Stimulated activated CD8-positive, alpha-beta memory T cell treated with anti-CD3 and anti-CD28 coated beads, Interleukin-12 subunit alpha, Interleukin-12 subunit beta, amount 100 ng/mL, for 1 hour (primary cell): ENCODE measurements around the gene GSTO1.
"Not testable (repeated sequence)": the region's sequence is repeated elsewhere in the genome, so short reads cannot be mapped to it uniquely, and the experiment has no call there.

Experiments
- DNase-seq: peaks from one replicate; pipeline ENCODE4 v3.0.0-alpha.2; 2020; ENCODE audit warnings: low read depth

GSTO1 gene

DNA sequence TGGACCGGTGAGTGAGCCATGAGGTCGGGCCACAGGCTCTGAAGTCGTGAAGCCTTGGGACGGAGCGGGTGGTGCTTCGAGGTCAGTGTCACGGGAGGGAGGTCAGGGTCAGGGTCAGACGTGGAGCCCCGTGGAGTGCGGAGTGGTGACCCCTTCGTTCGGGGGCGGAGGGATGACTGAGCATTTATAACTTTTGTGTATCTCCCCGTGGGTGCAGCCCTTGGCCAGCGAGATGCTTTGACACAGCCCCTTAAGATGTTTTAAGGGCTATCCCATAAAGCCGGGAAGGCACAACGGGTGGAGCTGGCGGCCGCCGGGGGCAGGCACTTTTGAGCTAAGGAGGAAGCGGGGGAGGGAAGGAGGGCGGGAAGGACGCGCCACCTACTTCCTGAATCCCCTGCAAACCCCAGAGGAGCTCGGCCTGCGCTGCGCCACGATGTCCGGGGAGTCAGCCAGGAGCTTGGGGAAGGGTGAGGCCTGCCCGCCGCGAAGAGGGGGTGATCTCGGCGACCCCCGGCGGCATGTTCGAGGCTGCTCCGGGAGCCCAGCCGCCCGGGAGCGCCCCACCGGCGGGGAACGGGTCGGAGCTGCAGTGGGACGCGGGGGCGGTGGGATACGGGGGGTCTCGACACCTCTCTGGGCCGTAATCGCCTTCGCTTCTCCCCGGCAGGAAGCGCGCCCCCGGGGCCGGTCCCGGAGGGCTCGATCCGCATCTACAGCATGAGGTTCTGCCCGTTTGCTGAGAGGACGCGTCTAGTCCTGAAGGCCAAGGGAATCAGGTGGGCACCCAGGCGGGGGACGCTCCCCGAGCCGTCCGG is at the start of gene GSTO1:
Gene GSTO1, plus strand, starts transcription at position 400 of the 818 bp plus-strand sequence. Its CDS starts 37 bp downstream, at position 437.
- peak; percentile 38 for DNase-seq

DNA sequence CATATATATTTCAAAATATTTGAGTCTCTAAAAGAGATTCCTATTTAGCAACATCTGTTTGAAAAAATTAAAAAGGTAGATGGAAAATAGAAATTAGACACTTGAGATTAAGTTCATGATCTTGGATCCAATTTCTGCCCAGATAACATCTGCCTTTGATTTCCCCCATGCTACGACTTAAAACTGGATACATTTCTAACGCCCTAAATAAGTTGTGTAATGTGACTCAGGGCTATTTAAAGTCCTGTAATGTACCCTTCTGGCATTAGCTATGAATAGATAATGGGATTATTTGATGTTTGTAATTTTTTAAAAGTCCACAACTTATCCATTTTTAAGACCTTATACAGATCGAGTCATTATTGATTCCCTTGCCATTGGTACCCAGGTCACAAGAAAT is 46.0 kb upstream of the GSTO1 start:
- DNase-seq: no peak

DNA sequence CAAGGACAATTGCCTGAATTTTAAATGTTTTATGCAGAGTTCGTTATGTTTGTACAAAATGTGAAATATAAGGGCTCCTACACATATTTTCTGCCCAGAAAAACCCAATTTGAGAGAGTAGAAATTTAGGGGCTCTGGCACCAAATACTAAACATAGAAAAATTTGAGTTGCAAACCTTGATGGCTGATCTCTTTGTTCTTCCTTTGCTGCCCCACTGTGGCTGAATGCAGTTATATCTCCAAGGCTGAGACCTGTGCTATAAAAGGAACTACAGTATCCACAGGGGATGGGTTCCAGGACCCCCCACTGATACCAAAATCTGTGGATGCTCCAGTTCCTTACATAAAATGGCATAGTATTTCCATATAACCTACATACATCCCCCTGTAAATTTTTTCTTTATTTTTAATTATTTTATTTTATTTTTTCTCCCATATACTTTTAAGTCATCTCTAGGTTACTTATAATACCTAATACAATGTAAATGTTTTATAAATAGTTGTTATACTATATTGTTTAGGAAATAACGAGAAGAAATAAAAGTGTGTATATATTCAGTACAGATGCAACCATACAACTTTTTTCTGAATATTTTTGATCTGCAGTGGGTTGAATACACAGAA is 45.0 kb upstream of the GSTO1 start:
- peak; percentile 8 for DNase-seq

DNA sequence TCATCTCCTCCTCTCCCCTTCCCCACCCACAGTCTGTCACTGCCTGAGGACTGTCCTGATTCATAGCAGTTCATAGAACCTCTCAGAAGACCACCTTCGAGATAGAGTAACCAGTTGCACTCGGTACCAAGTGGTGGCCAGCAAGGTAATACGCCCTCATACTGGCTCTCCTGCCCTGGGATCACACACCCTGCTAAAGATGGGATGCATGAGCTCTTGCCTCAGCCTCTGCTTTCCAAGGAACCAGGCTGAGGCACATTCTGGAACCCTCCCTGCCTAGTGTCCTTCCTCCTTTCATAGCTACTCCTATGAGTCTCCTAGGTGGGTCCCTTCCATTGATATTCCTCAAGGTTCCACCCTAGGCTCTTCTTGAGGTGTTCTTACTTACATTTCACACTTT is 38.1 kb upstream of the GSTO1 start:
- no peak for DNase-seq

DNA sequence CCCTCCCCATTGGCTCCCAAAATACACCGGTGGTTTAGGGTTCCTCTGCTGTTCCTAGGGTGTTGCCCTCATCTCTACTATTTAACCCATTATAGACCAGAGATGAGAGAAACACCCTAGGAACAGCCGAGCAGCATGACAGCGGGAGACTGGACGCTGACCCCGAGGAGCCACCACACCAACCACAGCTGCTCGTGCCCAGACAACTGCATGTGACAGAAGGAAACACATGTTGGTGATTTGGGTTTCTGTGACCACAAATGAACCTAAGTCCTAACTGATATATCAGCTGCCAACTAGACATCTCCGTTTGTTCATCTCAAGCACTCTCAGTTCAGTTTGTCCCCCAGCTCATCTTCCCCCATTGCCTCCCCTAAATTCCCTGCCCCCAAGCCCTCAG is 35.9 kb upstream of the GSTO1 start:
- DNase-seq: no peak

DNA sequence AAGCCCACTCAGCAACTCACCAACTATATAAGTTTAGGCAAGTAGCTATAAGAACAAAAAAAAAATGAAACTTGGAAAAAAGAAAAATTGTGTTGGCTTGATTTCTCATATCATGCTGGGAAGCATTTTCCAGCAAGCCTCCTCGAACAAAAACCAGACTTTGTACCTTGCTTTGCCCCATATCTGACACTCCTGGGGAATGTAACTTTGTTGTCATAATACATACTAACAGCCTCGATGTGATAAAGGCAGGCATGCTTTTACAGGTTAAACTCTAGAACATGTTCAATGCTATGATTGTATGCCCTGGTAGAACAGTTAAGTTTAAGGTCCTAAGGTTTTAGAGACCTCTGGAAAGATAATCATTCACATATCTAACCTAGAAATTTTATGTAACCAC is 34.2 kb upstream of the GSTO1 start:
- no peak for DNase-seq

DNA sequence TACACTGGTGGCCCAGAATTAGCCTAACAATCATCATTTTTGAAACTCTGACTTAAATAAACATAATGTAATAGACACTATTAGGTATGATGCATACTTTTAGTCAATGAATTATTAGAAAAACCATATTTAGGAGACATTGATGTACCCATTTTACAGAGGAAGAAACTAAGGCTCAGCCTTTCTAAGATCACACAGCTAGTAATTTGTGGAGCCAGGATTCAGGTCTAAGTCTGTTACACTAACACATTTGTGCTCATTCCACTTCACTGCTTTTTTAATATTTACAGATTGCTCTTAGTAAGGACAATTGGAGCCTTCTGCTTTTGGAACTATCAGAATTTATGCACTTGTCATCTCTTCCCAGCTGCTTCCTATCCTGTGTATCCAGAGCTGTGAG is 31.4 kb upstream of the GSTO1 start:
- no peak for DNase-seq

DNA sequence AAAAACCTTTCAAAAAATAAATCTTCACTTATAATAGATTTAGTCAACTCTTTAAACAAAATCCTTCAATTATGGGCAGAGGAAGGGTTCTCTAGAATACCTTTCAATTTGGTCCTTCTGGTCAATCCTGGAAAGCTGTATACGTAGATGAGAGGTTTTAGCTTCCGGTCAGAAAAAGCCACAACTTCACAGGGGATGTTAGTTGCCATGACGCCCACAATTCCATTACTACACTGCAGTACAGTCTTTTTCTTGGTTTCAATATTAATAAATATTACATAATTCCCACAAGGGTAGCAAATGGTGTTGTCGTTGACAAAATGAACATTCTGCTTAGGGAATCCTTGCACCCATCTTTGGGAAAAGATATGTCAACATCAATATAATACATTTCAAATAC is 24.2 kb upstream of the GSTO1 start:
- DNase-seq: no peak

DNA sequence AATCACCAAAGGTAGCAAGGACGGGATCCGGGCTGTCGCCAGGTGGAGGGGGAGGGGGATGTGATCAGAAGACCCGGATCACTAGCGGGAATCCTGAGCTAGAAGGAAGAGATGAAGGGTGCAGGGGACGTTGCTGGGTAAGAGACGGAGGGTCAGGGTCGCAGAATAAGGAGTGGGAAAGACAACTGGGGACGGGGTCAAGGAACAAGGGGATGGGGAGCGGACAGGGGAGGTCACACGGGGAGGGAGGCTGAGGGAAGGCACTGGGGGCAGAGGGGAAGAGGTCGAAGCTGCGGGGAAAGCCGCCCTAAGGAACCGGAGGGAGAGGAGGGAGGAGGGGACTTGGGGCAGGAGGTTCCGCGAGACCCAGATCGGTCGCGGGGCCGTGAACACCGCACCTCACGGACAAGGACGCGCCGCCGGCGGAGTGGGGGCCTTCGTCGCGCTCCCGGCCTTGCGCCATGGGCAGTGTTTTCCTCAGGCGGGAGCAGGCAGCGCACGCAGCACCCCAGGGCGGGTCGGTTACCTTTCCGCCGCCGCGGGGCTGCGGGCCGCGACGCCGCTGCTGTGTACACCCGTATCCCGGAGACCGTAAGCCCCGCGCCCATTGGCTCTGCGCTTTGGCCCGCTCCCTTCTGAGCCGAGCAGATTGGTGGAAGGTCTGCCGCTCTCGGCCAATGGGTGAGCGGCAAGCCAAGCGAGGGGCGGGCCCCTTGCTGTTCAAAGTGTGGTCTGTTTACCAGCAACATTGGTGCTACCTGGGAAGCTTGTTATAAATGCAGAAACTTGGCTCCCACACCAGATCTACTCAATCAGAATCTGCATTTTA is 22.7 kb upstream of the GSTO1 start, which contains the start of gene CFAP43:
Gene CFAP43, minus strand, starts transcription at position 581 of the 829 bp plus-strand sequence. Its CDS starts 118 bp downstream, at position 463.
- DNase-seq: peak; percentile 98

DNA sequence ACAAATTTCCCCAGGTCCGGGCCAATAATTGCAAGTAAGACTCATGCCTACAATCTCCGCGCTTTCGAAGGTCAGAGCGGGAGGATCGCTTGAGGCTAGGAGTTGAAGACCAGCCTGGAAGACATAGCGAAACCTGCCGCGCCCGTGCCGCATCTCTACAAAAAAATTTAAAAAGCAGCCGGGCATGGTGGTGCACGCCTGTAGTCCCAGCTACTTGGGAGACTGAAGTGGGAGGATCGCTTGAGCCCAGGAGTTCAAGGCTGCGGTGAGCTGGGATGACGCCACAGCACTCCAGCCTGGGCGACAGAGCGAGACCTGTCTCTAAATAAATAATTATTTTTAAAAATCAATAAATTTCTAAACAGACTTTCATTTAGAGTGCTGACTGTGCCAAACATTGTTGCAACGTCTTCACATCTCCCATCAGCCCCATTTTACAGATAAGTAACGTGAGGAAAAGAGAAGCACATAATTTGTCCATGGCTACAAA is 22.0 kb upstream of the GSTO1 start:
- no peak for DNase-seq

DNA sequence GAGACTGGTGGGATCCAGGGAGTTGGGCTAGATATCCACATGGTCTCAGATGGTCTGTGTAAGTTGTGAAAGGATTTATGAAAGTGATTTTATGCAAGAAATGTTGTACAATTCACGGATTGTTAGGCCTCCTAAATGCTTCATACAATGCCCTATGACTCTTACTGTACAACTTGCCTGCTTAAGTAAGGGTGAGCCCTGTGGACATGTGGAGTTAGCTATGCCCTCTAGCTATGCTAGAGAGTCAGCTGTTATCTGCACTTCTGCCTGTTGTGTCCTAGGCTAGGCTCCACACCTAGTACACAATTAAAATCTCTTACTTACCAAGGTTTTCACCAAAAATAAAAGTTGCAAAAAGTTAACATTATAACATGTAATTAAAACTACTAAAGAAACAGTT is 20.9 kb upstream of the GSTO1 start:
- DNase-seq: no peak

DNA sequence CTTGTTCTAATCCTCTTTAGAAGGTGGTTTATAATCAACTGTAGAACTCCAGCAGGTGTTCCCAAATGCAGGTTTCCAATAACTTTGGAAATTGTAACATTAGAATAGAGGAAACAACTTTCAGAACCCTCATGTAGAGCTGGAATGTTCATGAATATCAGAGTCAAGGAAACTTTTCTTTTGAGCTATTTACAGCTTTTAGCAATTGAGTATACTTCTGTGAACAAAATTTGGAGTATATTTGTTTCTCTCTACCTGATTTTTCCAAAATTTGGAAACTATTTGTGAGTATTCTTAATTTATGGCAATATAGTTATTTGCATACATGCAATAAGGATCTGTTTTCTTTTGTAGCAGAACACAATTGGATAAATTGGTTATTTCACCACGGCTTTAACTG is 19.8 kb upstream of the GSTO1 start:
- no peak for DNase-seq

DNA sequence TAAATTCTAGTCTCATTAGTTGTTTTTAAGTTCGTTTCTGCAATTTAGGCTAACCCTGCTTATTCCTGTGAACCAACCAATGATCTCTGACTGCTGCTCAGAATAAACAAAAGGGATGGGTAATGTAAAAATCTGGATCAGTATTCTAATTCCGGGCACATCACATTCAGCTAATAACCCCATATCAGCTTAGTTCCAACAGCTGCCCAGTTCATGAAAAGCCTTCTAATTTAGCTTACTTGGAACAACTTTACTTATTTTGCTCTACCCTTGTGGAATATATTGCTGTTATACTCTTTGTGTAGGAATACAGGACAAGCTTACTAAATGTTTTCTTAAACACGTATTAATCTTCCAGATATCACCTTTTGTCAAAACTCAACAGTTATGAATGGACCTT is 18.9 kb upstream of the GSTO1 start:
- DNase-seq: no peak

DNA sequence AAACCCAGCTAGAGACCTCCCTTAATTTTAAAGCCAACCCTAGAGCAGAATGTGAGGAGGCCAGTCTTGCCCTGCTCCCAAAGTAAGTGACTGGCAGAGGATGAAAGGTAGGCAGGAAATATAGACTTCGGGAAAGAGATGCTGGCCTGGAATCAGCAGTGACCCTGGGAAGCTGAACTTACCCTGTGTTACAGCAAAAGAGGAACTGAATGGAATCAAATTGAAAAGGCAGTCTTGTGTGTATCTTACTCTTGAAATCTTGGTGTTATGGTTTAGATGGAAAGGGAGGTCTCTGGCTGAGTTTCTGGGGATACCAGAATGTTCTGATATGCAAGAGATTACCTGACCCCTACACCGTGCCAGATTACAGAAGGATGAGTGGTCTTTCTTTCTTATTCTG is 14.6 kb upstream of the GSTO1 start:
- no peak for DNase-seq

DNA sequence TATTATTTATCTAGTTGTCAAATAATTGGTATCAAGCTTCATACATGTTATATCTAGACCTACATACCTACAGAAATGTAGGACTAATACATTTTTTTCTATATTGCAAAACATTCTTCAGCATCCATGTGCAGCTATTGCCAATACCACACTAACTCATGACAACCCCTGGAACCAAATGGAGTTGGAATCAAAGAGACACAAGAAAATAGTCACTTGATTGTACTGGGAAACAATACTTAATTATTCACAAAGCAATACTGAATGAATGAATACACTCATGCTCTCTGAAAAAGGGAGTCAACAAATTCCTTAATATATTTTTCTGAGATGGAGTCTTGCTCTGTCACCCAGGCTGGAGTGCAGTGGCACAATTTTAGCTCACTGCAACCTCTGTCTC is 12.1 kb upstream of the GSTO1 start:
- no peak for DNase-seq

DNA sequence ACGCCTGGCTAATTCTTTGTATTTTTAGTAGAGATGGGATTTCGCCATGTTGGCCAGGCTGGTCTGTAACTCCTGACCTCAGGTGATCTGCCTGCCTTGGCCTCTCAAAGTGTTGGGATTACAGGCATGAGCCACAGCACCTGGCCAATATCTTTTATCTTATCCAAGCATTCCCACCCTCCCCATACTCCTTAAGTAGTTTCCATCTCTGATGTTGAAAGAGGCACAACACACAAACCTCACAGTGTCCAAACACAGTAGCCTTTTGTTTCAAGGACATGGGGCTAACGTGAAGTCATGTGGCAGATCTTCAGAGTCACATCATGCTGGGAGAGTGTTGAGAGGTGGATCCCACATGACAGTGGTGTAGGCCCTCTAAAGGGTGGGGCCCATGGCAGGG is 11.7 kb upstream of the GSTO1 start:
- DNase-seq: not testable (repeated sequence)

DNA sequence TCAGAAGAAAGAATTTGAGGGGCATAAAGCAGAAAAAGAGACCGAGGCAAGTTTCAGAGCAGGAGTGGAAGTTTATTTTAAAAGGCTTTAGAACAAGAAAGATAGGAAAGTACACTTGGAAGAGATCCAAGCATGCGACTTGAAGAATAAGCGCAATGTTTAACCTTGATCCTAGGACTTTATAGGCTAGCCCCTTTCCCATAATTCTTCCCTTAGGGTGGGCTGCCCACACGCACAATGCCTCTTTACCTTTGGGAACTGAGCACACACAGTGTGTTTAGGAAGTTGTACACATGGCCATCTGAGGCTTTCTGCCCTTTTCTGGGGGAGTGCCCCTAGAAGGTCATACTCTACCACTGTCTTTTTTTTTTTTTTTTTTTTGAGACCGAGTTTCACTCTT is 11.2 kb upstream of the GSTO1 start:
- DNase-seq: no peak

DNA sequence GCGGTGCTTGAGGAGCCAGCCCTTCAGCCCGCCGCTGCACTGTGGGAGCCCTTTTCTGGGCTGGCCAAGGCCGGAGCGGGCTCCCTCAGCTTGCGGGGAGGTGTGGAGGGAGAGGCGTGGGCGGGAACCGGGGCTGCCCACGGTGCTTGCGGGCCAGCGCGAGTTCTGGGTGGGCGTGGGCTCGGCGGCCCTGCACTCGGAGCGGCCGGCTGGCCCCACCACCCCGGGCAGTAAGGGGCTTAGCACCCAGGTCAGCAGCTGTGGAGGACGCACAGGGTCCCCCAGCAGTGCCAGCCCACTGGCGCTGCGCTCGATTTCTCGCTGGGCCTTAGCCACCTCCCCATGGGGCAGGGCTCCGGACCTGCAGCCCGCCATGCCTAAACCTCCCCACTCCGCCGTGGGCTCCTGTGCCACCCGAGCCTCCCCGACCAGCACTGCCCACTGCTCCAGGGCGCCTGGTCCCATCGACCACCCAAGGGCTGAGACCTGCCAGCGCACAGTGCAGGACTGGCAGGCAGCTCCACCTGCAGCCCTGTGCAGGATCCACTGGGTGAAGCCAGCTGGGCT is 9.5 kb upstream of the GSTO1 start:
- DNase-seq: no peak

DNA sequence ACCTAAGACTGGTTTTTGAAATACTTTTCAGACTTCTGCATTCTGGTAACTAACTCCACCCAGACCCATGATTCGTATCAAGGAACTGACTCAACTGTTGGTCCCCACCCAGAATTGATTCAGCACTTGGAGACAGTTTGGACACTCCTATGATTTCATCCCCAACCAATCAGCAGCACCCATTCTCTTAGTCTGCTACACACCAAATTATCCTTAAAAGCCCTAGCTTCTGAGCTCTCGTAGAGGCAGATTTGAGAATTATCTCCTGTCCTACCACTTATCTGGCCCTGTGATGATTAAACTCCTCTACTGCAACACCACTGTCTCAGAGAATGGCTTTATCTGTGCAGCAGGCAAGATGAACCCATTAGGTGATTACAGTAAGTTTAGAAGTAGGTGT is 7.7 kb upstream of the GSTO1 start:
- DNase-seq: no peak

DNA sequence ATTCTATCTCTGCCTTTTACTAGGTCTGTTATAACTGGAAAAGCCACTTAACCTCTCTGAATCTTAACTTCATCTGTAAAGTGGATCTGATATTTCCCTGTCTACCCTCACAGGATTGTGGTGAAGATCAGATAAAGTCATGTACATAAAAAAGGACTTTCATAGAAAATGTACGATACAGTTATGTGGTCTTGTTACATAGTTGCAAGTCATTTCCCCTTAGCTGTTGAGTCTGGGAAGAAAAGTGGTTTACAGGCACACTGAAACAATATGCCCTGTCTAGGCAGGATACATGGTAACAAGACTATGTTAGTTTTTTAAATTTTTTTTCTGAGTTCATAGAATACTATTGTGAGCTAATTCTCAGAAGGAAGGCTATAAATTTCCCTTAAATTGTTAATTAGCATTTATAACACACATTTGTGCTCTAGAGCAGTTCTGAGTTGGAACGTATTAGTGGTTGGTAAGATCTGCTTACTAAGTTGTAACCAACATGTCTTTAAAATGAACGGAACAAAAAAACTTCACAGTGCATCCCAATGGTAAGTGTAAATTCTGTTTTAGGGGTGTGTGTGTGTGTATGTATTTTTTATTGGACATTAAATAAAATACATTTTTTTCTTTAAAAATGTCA is 7.1 kb upstream of the GSTO1 start:
- DNase-seq: no peak

DNA sequence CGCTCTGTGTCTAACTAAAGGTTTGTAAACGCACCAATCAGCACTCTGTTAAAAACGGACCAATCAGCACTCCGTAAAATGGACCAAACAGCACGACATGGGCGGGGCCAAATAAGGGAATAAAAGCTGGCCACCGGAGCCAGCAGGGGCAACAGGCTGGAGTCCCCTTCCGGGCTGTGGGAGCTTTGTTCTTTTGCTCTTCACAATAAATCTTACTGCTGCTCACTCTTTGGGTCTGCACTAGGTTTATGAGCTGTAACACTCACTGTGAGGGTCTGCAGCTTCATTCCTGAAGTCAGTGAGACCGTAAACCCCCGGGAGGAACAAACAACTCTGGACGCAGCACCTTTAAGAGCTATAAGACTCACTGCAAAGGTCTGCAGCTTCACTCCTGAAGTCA is 5.8 kb upstream of the GSTO1 start:
- DNase-seq: not testable (repeated sequence)

DNA sequence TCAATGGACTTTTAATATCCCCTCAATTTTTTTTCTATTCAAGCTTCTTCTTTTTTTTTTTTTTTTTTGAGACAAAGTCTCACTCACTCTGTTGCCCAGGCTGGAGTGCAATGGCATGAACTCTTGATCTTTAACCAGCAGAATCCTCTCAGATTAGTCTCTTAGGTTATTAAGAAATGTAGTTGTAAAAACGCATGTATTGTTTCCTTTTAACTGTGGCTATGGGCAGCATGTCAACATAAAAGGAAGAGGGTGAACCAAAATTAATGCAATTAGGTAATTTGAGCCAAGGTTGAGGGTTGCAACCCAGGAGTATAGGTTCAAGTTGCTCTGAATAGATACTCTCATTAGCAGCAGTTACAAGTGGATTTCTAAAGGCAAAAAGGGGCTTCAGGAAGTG is 4.3 kb upstream of the GSTO1 start:
- DNase-seq: no peak
